RWPE2 (cell line): Measurements from ENCODE around the gene CCDC8.
A peak's percentile ranks its signal among the peaks of the same experiment; 100 is the strongest.

Source experiments
- ATAC-seq: fragments of 200-7000 bp; cut with Tn5 transposase; 3 replicates; pipeline ENCODE4 v1.9.1; 2021; ENCODE audit warnings: low read depth
- DNase-seq: peaks from one replicate; pipeline ENCODE4 v3.0.0-alpha.2; 2020; ENCODE audit warnings: low spot score
- H3K27ac ChIP-seq: fragments of 450-650 bp; 2 replicates; pipeline ENCODE4 v1.5.1; 2017; ENCODE audit warnings: mild to moderate bottlenecking; ENCODE audit not compliant: poor library complexity, severe bottlenecking
- H3K27me3 ChIP-seq: fragments of 250-450 bp; sonication (Bioruptor Pico); 2 replicates; pipeline ENCODE4 v1.5.1; 2021; ENCODE audit warnings: mild to moderate bottlenecking, moderate library complexity; ENCODE audit not compliant: insufficient read depth, poor library complexity, severe bottlenecking
- H3K36me3 ChIP-seq: fragments of 250-450 bp; sonication (Bioruptor Pico); 2 replicates; pipeline ENCODE4 v1.5.1; 2020; ENCODE audit warnings: low read depth, mild to moderate bottlenecking, moderate library complexity
- H3K4me1 ChIP-seq: fragments of 250-450 bp; sonication (Bioruptor Pico); 2 replicates; pipeline ENCODE4 v1.5.1; 2021; ENCODE audit warnings: mild to moderate bottlenecking, moderate library complexity; ENCODE audit not compliant: insufficient read depth, poor library complexity, severe bottlenecking
- H3K4me3 ChIP-seq: fragments of 250-450 bp; sonication (Bioruptor Pico); 2 replicates; pipeline ENCODE4 v1.5.1; 2021; ENCODE audit warnings: mild to moderate bottlenecking, moderate library complexity; ENCODE audit not compliant: severe bottlenecking
- H3K9me3 ChIP-seq: fragments of 250-450 bp; sonication (Bioruptor Pico); 2 replicates; pipeline ENCODE4 v1.5.1; 2021; ENCODE audit warnings: mild to moderate bottlenecking, moderate library complexity; ENCODE audit not compliant: severe bottlenecking
- CTCF ChIP-seq: fragments of 450-650 bp; IDR thresholded peaks from one replicate; pipeline ENCODE4 v1.5.1; 2017; ENCODE audit warnings: mild to moderate bottlenecking, moderate library complexity; ENCODE audit not compliant: poor library complexity, severe bottlenecking

CCDC8 gene

DNA sequence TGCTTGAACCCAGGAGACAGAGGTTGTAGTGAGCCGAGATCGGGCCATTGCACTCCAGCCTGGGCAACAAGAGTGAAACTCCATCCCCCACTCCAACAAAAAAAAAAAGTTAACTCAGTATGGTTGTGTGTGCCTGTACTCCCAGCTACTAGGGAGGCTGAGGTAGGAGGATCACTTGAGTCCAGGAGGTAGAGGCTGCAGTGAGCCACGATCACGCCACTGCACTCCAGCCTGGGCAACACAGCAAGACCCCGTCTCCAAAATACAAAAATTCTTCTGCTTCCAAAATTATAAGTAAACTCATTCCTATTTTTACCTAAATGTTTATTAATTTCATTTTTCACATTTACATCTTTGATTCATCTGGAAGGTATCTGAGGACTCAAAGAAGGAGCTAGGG is 43.6 kb upstream of the CCDC8 start:
- no peak overlapping the region for H3K27ac ChIP-seq
- ATAC-seq: no peak

DNA sequence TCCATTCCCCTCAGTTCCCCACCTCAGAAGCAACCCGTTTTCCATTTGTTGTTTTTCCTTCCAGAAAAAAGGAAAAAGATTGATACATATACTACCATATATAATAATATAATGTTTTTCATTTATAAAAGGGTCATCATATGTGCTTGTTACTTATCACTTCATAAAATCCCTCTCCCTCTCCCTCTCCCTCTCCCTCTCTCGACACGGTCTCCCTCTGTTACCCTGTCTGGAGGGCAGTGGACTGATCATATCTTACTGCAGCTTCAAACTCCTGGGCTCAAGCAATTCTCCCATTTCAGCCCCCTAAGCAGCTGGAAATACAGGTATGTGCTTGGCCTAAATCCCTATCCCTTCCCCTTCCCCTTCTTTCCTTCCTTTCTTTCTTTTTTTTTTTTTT is 40.9 kb upstream of the CCDC8 start:
- peak overlapping the region; percentile 28 for H3K27ac ChIP-seq
- no peaks in the 10 kb centered on the region for H3K27me3 ChIP-seq
- no peak for DNase-seq
- no peaks in the 10 kb centered on the region for H3K9me3 ChIP-seq
- H3K4me3 ChIP-seq: no peak overlapping the region
- ATAC-seq: no peak
- TF ChIP-seq CTCF: no peak
- H3K4me1 ChIP-seq: peaks cover 30% of the 10 kb centered on the region
- H3K36me3 ChIP-seq: no peaks in the 10 kb centered on the region

More for the DNA sequence above, 43.6 kb upstream of the CCDC8 start:
- peaks cover 33% of the 10 kb centered on the region for H3K4me1 ChIP-seq
- no peaks in the 10 kb centered on the region for H3K27me3 ChIP-seq
- no peaks in the 10 kb centered on the region for H3K9me3 ChIP-seq
- no peaks in the 10 kb centered on the region for H3K36me3 ChIP-seq
- no peak overlapping the region for H3K4me3 ChIP-seq
- DNase-seq: no peak
- no peak for TF ChIP-seq CTCF

DNA sequence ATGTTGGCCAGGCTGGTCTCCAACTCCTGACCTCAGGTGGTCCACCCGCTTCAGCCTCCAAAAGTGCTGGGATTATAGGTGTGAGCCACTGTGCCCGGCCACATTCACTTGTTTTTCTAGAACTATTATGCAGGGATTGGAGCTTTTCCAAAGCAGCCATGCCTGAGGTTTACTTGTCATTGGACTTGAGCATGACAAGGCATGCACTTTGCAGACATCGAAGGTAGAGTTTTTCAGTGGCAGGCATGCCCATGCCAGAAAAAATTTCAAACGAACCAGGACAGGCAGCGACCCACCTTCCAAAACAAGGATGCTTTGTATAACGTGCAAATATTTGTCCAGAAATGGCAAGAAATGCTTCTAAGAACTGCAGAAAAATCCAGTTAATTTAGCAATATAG is 40.3 kb upstream of the CCDC8 start:
- Histone ChIP-seq H3K36me3 (no peaks in the 10 kb centered on the region), H3K4me1 (peaks cover 30% of the 10 kb centered on the region), H3K27me3 (no peaks in the 10 kb centered on the region), H3K4me3 (no peak overlapping the region), H3K9me3 (no peaks in the 10 kb centered on the region), H3K27ac (peak overlapping the region; percentile 28)
- ATAC-seq (peak; percentile 29; the same call in 1 of the 3 replicates), DNase-seq (no peak)
- no peak for TF ChIP-seq CTCF

DNA sequence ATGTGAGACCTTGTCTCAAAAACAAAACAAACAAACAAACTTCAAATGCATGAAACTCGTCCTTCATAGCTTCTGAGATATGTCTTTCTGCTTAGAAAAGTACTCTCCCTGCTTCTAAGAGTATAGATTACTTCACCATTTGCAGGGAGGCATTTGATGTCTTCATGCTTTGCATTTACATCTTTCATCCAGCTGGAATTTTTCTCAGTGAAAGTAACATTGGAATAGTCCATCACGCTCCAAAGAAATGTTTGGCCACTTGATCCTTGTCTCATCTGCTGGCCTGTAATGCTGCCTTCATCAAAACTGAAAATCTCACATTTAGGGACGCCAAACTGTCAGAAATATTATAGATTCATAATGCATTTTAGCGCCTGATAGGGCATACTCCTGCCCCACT is 38.8 kb upstream of the CCDC8 start:
- ATAC-seq (no peak), DNase-seq (no peak)
- Histone ChIP-seq H3K27ac (peak overlapping the region; percentile 68), H3K4me3 (no peak overlapping the region), H3K9me3 (no peaks in the 10 kb centered on the region), H3K4me1 (peaks cover 30% of the 10 kb centered on the region), H3K27me3 (no peaks in the 10 kb centered on the region), H3K36me3 (no peaks in the 10 kb centered on the region)
- no peak for TF ChIP-seq CTCF

DNA sequence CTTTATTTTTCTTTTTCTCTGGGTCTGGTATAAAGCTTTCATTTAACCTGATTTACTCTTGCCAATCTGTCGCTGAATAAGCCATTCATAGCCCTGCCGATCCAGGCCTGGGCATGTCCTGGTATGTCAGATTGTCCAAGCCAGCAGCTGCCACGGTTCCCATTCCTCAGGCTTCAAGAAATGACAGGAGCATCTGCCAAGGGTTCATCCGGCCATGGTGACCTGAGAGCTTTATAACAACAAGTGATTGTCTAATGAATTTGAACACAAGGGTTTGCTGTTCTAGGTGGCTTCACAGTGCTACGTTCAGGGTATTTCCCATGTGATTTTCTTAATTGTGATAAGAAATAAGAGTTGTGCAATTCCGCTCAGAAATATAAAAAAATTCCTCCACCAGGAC is 38.0 kb upstream of the CCDC8 start:
- Histone ChIP-seq H3K4me1 (peaks cover 28% of the 10 kb centered on the region), H3K4me3 (no peak overlapping the region), H3K27me3 (no peaks in the 10 kb centered on the region), H3K36me3 (no peaks in the 10 kb centered on the region), H3K9me3 (no peaks in the 10 kb centered on the region), H3K27ac (peak overlapping the region; percentile 68)
- DNase-seq (no peak), ATAC-seq (peak; percentile 89)
- no peak for TF ChIP-seq CTCF
